ENCODE results near the gene PIGS.
A peak's percentile ranks its signal among the peaks of the same experiment; 100 is the strongest.

The PIGS gene

DNA sequence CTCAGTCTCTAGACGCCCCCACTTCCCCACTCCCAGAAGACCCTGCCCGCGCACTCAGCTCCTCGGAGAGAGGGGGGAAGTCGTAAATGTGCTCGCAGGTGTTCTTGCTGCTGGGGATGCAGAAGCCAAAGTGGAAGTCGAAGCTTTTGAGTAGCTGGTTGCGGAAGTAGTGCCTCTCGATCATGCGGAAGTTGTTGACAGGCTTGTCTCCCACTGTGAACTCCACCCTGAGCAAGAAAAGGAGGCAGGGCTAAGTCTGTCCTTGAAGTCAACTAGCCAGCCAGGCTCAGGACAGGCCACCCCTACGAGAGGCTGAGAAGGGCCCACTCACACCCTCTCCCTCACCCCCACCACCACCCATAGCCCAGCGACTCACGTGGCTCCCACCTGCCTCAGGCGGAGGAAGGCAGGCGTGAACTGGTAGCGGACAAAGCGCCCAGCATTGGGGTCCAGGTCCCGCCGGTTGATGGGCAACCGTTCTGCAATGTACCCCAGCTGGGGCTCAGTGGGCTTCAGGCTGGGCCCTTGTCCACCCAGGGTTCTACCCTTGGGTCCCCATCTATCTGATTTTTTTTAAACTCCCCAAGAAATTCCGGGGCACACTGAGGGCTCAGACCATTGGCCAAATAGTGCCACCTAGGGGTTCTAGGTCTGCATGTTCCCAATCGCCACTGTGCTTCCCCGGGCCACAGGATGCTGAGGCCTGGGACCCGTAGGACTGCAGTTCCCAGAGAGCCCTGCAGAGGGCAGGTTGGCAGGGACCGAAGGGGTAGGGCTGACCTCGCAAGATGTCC is 23.5 kb downstream of the PIGS start:
- no CpG with 5 or more reads among the region's 26 CpGs for WGBS, 2 donors (ENCODE audit: extremely low coverage in 2 of 2, insufficient read length in 2 of 2, insufficient replicate concordance in 1 of 2)
- no peak overlapping the region for H3K23ac ChIP-seq (ENCODE audit: low read depth, low read length, poor library complexity)
- no peak overlapping the region for H3K4ac ChIP-seq (ENCODE audit: low read length)
- H2BK5ac ChIP-seq (ENCODE audit: low read length) = no peak overlapping the region
- H3K9ac ChIP-seq (ENCODE audit: low read depth, low read length, poor library complexity) = no peak overlapping the region
- H3K4me2 ChIP-seq (ENCODE audit: insufficient read depth, low read length, poor library complexity, severe bottlenecking) = no peak overlapping the region
- H3K79me1 ChIP-seq (ENCODE audit: low read depth, low read length) = peaks cover 6% of the 10 kb centered on the region
- H2BK15ac ChIP-seq (ENCODE audit: low read length) = no peak overlapping the region
- H2AFZ ChIP-seq (ENCODE audit: low read length) = no peak overlapping the region
- no peak overlapping the region for H3K4me3 ChIP-seq (ENCODE audit: low read length in 2 of 2)
- no peak overlapping the region for H3K27ac ChIP-seq (replicated peaks; ENCODE audit: low read length)
- H3K14ac ChIP-seq (ENCODE audit: low read length) = no peak overlapping the region
- no peaks in the 10 kb centered on the region for H3K9me3 ChIP-seq (replicated peaks in 1 of 2; ENCODE audit: control insufficient read depth in 2 of 2, insufficient read depth in 1 of 2, low read depth in 1 of 2, low read length in 2 of 2)
- H3K27me3 ChIP-seq (ENCODE audit: control insufficient read depth in 3 of 3, insufficient read depth in 3 of 3, low read depth in 1 of 3, low read length in 3 of 3) = no peaks in the 10 kb centered on the region
- no peak overlapping the region for H2BK120ac ChIP-seq (ENCODE audit: low read depth, low read length)
- H4K8ac ChIP-seq (ENCODE audit: low read depth, low read length) = no peak overlapping the region
- H3K18ac ChIP-seq (ENCODE audit: low read length) = no peak overlapping the region
- H3K4me1 ChIP-seq (ENCODE audit: control insufficient read depth in 2 of 2, insufficient read depth in 1 of 2, low read depth in 1 of 2, low read length in 2 of 2) = peaks cover 14 to 24% of the 10 kb centered on the region in 2 donors
- peak overlapping the region; percentile 19 for H2AK5ac ChIP-seq (ENCODE audit: low read depth, low read length)
- H3K36me3 ChIP-seq (replicated peaks in 1 of 2; ENCODE audit: control insufficient read depth in 2 of 2, insufficient read depth in 2 of 2, low read length in 2 of 2) = peaks cover 5 to 23% of the 10 kb centered on the region in 2 donors
- H2BK12ac ChIP-seq (ENCODE audit: low read length) = no peak overlapping the region
- no peak overlapping the region for H4K91ac ChIP-seq (ENCODE audit: low read depth, low read length, poor library complexity)
- DNase-seq (ENCODE audit: low spot score) = peak; percentile 65

DNA sequence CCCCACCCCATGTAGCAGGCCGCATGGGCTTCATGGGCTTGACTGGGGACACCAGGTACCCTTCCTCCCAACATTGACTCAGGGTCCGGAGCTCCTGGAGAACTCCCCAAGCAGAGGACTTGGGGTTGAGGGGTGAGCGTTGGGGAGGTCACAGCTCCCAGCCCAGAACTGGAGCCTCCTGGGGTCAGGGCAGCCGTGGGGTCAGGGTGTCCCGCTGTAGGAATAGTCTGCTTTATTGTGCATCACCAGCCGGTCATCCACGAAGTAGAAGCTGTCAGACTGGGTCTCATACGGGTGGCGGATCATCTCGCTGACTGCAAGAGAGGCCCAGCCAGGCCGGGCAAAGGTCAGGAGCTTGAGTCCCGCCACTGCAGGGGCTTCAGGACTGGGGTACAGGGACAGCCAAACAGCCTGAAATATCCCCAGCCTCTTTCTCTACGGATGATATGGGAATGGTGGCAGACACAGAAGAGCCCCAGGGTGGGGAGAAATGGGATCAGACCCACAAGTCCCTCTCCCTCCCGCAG is 24.2 kb downstream of the PIGS start:
- Histone ChIP-seq H3K27ac (replicated peaks; ENCODE audit: low read length) (no peak overlapping the region), H2BK5ac (ENCODE audit: low read length) (no peak overlapping the region), H3K14ac (ENCODE audit: low read length) (no peak overlapping the region), H3K9ac (ENCODE audit: low read depth, low read length, poor library complexity) (no peak overlapping the region), H3K18ac (ENCODE audit: low read length) (no peak overlapping the region), H4K91ac (ENCODE audit: low read depth, low read length, poor library complexity) (no peak overlapping the region), H2BK120ac (ENCODE audit: low read depth, low read length) (no peak overlapping the region), H3K4me2 (ENCODE audit: insufficient read depth, low read length, poor library complexity, severe bottlenecking) (no peak overlapping the region), H2BK15ac (ENCODE audit: low read length) (no peak overlapping the region), H3K36me3 (replicated peaks in 1 of 2; ENCODE audit: control insufficient read depth in 2 of 2, insufficient read depth in 2 of 2, low read length in 2 of 2) (peaks cover 5 to 23% of the 10 kb centered on the region in 2 donors), H4K8ac (ENCODE audit: low read depth, low read length) (no peak overlapping the region), H3K4me1 (ENCODE audit: control insufficient read depth in 2 of 2, insufficient read depth in 1 of 2, low read depth in 1 of 2, low read length in 2 of 2) (peaks cover 12 to 21% of the 10 kb centered on the region in 2 donors), H3K4ac (ENCODE audit: low read length) (no peak overlapping the region), H2AFZ (ENCODE audit: low read length) (no peak overlapping the region), H3K79me1 (ENCODE audit: low read depth, low read length) (peaks cover 6% of the 10 kb centered on the region), H3K27me3 (ENCODE audit: control insufficient read depth in 3 of 3, insufficient read depth in 3 of 3, low read depth in 1 of 3, low read length in 3 of 3) (no peaks in the 10 kb centered on the region), H3K4me3 (ENCODE audit: low read length in 2 of 2) (no peak overlapping the region), H2AK5ac (ENCODE audit: low read depth, low read length) (no peak overlapping the region), H3K9me3 (replicated peaks in 1 of 2; ENCODE audit: control insufficient read depth in 2 of 2, insufficient read depth in 1 of 2, low read depth in 1 of 2, low read length in 2 of 2) (no peaks in the 10 kb centered on the region), H3K23ac (ENCODE audit: low read depth, low read length, poor library complexity) (no peak overlapping the region), H2BK12ac (ENCODE audit: low read length) (no peak overlapping the region)
- no peak for DNase-seq (ENCODE audit: low spot score)
- no CpG with 5 or more reads among the region's 14 CpGs for WGBS, 2 donors (ENCODE audit: extremely low coverage in 2 of 2, insufficient read length in 2 of 2, insufficient replicate concordance in 1 of 2)

DNA sequence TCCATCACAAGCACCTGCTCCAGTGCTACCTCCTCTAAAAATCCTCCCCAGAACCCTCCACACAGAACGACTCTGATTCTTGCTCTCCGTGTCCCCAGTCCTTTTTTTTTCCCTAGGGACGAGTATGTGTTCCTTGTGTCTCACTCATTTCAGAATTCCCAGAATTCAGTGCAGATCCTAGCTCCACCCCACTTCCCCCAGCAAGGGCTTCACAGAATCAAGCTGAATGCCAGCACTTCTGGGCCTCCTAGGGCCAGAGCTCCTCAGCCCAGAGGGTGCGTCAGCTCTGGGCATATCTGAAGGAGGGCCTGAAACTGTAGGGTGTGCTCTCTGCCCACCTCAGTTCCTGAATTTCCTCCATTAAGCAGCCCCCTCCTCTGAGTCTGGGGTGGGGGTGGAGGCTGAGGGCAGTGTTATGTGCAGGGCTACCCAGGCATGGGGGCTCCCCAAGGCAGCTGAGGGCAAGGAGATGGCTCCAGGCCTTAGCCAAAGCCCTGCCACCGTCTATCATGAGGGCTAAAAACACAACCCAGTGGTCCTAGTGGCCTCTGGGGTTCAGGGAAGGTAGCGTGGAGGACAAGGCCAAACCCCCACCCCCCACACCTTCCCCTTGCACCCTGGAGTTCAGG is 25.4 kb downstream of the PIGS start:
- H3K9ac ChIP-seq (ENCODE audit: low read depth, low read length, poor library complexity) = no peak overlapping the region
- no peak overlapping the region for H4K91ac ChIP-seq (ENCODE audit: low read depth, low read length, poor library complexity)
- peaks cover 4 to 17% of the 10 kb centered on the region in 2 donors for H3K4me1 ChIP-seq (ENCODE audit: control insufficient read depth in 2 of 2, insufficient read depth in 1 of 2, low read depth in 1 of 2, low read length in 2 of 2)
- H2BK15ac ChIP-seq (ENCODE audit: low read length) = no peak overlapping the region
- H3K79me1 ChIP-seq (ENCODE audit: low read depth, low read length) = no peaks in the 10 kb centered on the region
- WGBS, 2 donors (ENCODE audit: extremely low coverage in 2 of 2, insufficient read length in 2 of 2, insufficient replicate concordance in 1 of 2) = no CpG with 5 or more reads among the region's 6 CpGs
- no peak overlapping the region for H3K18ac ChIP-seq (ENCODE audit: low read length)
- H3K27me3 ChIP-seq (ENCODE audit: control insufficient read depth in 3 of 3, insufficient read depth in 3 of 3, low read depth in 1 of 3, low read length in 3 of 3) = no peaks in the 10 kb centered on the region
- H3K36me3 ChIP-seq (replicated peaks in 1 of 2; ENCODE audit: control insufficient read depth in 2 of 2, insufficient read depth in 2 of 2, low read length in 2 of 2) = peaks cover 5 to 23% of the 10 kb centered on the region in 2 donors
- no peak overlapping the region for H2BK12ac ChIP-seq (ENCODE audit: low read length)
- no peak overlapping the region for H2AFZ ChIP-seq (ENCODE audit: low read length)
- no peak overlapping the region for H2AK5ac ChIP-seq (ENCODE audit: low read depth, low read length)
- H3K9me3 ChIP-seq (replicated peaks in 1 of 2; ENCODE audit: control insufficient read depth in 2 of 2, insufficient read depth in 1 of 2, low read depth in 1 of 2, low read length in 2 of 2) = no peaks in the 10 kb centered on the region
- no peak overlapping the region for H3K4me3 ChIP-seq (ENCODE audit: low read length in 2 of 2)
- no peak overlapping the region for H3K4me2 ChIP-seq (ENCODE audit: insufficient read depth, low read length, poor library complexity, severe bottlenecking)
- peak overlapping the region; percentile 46 for H3K23ac ChIP-seq (ENCODE audit: low read depth, low read length, poor library complexity)
- H3K4ac ChIP-seq (ENCODE audit: low read length) = no peak overlapping the region
- no peak overlapping the region for H2BK120ac ChIP-seq (ENCODE audit: low read depth, low read length)
- no peak overlapping the region for H3K14ac ChIP-seq (ENCODE audit: low read length)
- H2BK5ac ChIP-seq (ENCODE audit: low read length) = no peak overlapping the region
- DNase-seq (ENCODE audit: low spot score) = no peak
- H3K27ac ChIP-seq (replicated peaks; ENCODE audit: low read length) = no peak overlapping the region
- no peak overlapping the region for H4K8ac ChIP-seq (ENCODE audit: low read depth, low read length)

DNA sequence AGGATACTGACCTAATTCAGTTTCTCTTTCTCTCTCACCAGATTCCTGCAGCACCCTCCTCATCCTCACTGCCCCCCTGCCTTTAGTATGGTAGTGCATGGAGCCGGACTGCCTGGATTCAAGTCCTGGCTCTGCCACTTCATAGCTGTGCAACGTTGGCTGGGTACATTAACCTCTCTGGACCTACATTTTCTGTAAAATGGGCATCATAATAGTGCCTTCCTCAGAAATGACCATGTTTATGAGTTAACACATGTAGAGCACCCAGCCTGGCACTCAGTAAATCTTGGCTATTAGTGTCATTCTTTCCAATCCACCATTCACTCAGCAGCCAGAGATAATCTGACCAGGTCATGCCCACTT is 26.2 kb downstream of the PIGS start:
- Histone ChIP-seq H3K4me3 (ENCODE audit: low read length in 2 of 2) (no peak overlapping the region), H3K79me1 (ENCODE audit: low read depth, low read length) (no peaks in the 10 kb centered on the region), H3K4me2 (ENCODE audit: insufficient read depth, low read length, poor library complexity, severe bottlenecking) (no peak overlapping the region), H3K14ac (ENCODE audit: low read length) (no peak overlapping the region), H3K23ac (ENCODE audit: low read depth, low read length, poor library complexity) (no peak overlapping the region), H3K4me1 (ENCODE audit: control insufficient read depth in 2 of 2, insufficient read depth in 1 of 2, low read depth in 1 of 2, low read length in 2 of 2) (peaks cover 4 to 15% of the 10 kb centered on the region in 2 donors), H3K9ac (ENCODE audit: low read depth, low read length, poor library complexity) (no peak overlapping the region), H3K27me3 (ENCODE audit: control insufficient read depth in 3 of 3, insufficient read depth in 3 of 3, low read depth in 1 of 3, low read length in 3 of 3) (no peaks in the 10 kb centered on the region), H2BK15ac (ENCODE audit: low read length) (no peak overlapping the region), H2BK120ac (ENCODE audit: low read depth, low read length) (no peak overlapping the region), H2BK12ac (ENCODE audit: low read length) (no peak overlapping the region), H3K9me3 (replicated peaks in 1 of 2; ENCODE audit: control insufficient read depth in 2 of 2, insufficient read depth in 1 of 2, low read depth in 1 of 2, low read length in 2 of 2) (no peaks in the 10 kb centered on the region), H4K8ac (ENCODE audit: low read depth, low read length) (no peak overlapping the region), H3K27ac (replicated peaks; ENCODE audit: low read length) (no peak overlapping the region), H4K91ac (ENCODE audit: low read depth, low read length, poor library complexity) (no peak overlapping the region), H2AFZ (ENCODE audit: low read length) (no peak overlapping the region), H2BK5ac (ENCODE audit: low read length) (no peak overlapping the region), H3K18ac (ENCODE audit: low read length) (no peak overlapping the region), H3K36me3 (replicated peaks in 1 of 2; ENCODE audit: control insufficient read depth in 2 of 2, insufficient read depth in 2 of 2, low read length in 2 of 2) (peaks cover 5 to 23% of the 10 kb centered on the region in 2 donors), H3K4ac (ENCODE audit: low read length) (no peak overlapping the region), H2AK5ac (ENCODE audit: low read depth, low read length) (no peak overlapping the region)
- WGBS, 2 donors (ENCODE audit: extremely low coverage in 2 of 2, insufficient read length in 2 of 2, insufficient replicate concordance in 1 of 2) = no CpG with 5 or more reads among the region's 2 CpGs
- no peak for DNase-seq (ENCODE audit: low spot score)

Measured in neuronal stem cell (in vitro differentiated cells).